ENCODE data around the gene TTBK1.

DNA sequence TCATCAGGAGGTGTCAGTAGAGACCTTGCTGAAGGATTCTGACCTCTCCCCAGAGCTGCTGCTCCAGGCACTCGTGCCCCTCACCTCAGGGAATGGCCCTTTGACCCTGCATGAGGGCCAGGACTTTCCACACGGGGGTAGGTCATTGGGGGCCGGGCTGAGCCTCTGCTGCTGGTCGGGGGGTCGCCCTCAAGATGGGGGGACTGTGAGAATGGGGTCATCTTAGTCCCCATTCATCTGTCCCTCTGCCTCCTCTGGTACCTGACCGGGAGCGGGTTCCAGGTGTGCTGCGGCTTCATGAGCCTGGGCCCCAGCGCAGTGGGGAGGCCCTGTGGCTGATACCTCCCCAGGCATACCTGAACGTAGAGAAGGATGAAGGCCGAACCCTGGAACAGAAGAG lies 29.9 kb upstream of the TTBK1 start:
- TF ChIP-seq EZH2 (IDR thresholded peaks at IDR 0.05; ENCODE audit: borderline replicate concordance, insufficient read depth, low read depth, low read length, poor library complexity, severe bottlenecking): no peak
- TF ChIP-seq, protein P1, sequence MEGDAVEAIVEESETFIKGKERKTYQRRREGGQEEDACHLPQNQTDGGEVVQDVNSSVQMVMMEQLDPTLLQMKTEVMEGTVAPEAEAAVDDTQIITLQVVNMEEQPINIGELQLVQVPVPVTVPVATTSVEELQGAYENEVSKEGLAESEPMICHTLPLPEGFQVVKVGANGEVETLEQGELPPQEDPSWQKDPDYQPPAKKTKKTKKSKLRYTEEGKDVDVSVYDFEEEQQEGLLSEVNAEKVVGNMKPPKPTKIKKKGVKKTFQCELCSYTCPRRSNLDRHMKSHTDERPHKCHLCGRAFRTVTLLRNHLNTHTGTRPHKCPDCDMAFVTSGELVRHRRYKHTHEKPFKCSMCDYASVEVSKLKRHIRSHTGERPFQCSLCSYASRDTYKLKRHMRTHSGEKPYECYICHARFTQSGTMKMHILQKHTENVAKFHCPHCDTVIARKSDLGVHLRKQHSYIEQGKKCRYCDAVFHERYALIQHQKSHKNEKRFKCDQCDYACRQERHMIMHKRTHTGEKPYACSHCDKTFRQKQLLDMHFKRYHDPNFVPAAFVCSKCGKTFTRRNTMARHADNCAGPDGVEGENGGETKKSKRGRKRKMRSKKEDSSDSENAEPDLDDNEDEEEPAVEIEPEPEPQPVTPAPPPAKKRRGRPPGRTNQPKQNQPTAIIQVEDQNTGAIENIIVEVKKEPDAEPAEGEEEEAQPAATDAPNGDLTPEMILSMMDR (IDR thresholded peaks at IDR 0.05): no peak

Data from B cell (primary cell).